ENCODE results near the gene AMBRA1.

DNA sequence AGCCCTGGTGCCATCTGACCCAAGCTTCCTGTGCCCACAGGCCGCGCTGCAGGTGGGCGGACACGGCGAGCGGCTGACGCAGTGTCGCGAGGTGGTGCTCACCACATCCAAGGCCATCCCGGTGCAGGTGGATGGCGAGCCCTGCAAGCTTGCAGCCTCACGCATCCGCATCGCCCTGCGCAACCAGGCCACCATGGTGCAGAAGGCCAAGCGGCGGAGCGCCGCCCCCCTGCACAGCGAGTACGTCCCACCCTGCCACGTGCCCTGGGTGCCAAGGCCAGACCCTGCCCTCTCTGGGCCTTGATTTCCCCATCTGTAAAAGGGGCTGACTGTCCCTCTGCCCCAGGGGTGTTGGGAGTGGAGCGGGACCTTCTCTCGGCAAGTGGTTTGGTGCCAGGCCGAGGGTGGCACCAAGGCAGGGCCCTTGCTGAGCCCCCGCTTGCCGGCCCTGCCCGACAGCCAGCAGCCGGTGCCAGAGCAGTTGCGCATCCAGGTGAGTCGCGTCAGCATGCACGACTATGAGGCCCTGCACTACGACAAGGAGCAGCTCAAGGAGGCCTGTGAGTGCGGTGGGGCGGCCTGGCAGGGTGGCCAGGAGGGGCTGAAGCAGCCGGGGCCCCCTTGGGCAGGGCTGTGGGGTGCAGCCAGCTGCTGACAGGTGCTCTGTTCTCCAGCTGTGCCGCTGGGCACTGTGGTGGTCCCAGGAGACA is 218.3 kb downstream of the AMBRA1 start:
- TF ChIP-seq EZH2 (IDR thresholded peaks at IDR 0.05; ENCODE audit: low read length, unreplicated experiment) = no peak
- TF ChIP-seq, protein P1, sequence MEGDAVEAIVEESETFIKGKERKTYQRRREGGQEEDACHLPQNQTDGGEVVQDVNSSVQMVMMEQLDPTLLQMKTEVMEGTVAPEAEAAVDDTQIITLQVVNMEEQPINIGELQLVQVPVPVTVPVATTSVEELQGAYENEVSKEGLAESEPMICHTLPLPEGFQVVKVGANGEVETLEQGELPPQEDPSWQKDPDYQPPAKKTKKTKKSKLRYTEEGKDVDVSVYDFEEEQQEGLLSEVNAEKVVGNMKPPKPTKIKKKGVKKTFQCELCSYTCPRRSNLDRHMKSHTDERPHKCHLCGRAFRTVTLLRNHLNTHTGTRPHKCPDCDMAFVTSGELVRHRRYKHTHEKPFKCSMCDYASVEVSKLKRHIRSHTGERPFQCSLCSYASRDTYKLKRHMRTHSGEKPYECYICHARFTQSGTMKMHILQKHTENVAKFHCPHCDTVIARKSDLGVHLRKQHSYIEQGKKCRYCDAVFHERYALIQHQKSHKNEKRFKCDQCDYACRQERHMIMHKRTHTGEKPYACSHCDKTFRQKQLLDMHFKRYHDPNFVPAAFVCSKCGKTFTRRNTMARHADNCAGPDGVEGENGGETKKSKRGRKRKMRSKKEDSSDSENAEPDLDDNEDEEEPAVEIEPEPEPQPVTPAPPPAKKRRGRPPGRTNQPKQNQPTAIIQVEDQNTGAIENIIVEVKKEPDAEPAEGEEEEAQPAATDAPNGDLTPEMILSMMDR (conservative IDR thresholded peaks at IDR 0.05; ENCODE audit: low read depth, low read length) = no peak
- TF ChIP-seq EZH2phosphoT487 (IDR thresholded peaks at IDR 0.05; ENCODE audit: borderline replicate concordance, low read length) = no peak
